ENCODE measurements around the gene RNF11.

Gene RNF11

GRCh38 chr1:51298322-51298705 lies 62.2 kb downstream of the RNF11 start:
- no peak for DNase-seq

- DNase-seq: no peak
These were observed 63.3 kb downstream of the RNF11 start for GRCh38 chr1:51299185-51299885.

- DNase-seq: no peak
These were observed 64.1 kb downstream of the RNF11 start for GRCh38 chr1:51299981-51300670.

- no peak for DNase-seq
These were observed 65.2 kb downstream of the RNF11 start for GRCh38 chr1:51301152-51301843.

GRCh38 chr1:51301844-51302162 lies 65.7 kb downstream of the RNF11 start:
- no peak for DNase-seq

- no peak for DNase-seq
These were observed 66.2 kb downstream of the RNF11 start for GRCh38 chr1:51302270-51302669.

- DNase-seq: no peak
These were observed 66.7 kb downstream of the RNF11 start for GRCh38 chr1:51302746-51303145.

- no peak for DNase-seq
These were observed 67.2 kb downstream of the RNF11 start for GRCh38 chr1:51303315-51303714.

- DNase-seq: peak; percentile 70
These were observed 67.7 kb downstream of the RNF11 start for GRCh38 chr1:51303751-51304251.

- DNase-seq: no peak
These were observed 68.3 kb downstream of the RNF11 start for GRCh38 chr1:51304360-51304759.

- DNase-seq: no peak
These were observed 69.3 kb downstream of the RNF11 start for GRCh38 chr1:51305371-51305823.

- DNase-seq: no peak
These were observed 70.9 kb downstream of the RNF11 start for GRCh38 chr1:51306950-51307349.

- DNase-seq: no peak
These were observed 72.6 kb downstream of the RNF11 start for GRCh38 chr1:51308636-51309035.

- DNase-seq: no peak
These were observed 73.2 kb downstream of the RNF11 start for GRCh38 chr1:51309291-51309690.

GRCh38 chr1:51310871-51311613 lies 75.0 kb downstream of the RNF11 start:
- DNase-seq: no peak

- DNase-seq: no peak
These were observed 75.8 kb downstream of the RNF11 start for GRCh38 chr1:51311826-51312225.

GRCh38 chr1:51312718-51313117 lies 76.6 kb downstream of the RNF11 start:
- no peak for DNase-seq

GRCh38 chr1:51313268-51313852 lies 77.3 kb downstream of the RNF11 start:
- no peak for DNase-seq

- peak; percentile 65 for DNase-seq
These were observed 78.1 kb downstream of the RNF11 start for GRCh38 chr1:51313961-51314777.

- no peak for DNase-seq
These were observed 78.9 kb downstream of the RNF11 start for GRCh38 chr1:51314974-51315373.

GRCh38 chr1:51316113-51316845 lies 80.2 kb downstream of the RNF11 start:
- no peak for DNase-seq
